Stimulated activated CD4-positive, alpha-beta T cell treated with anti-CD3 and anti-CD28 coated beads, Interleukin-12 subunit alpha, Interleukin-12 subunit beta, amount 100 ng/mL, for 48 hours (primary cell): ENCODE measurements around the gene MRI1.
A peak's percentile ranks its signal among the peaks of the same experiment; 100 is the strongest.
"Not testable (repeated sequence)": the region's sequence is repeated elsewhere in the genome, so short reads cannot be mapped to it uniquely, and the experiment has no call there.

Source experiments
- DNase-seq, 3 donors: peaks; one replicate each; pipeline ENCODE4 v3.0.0-alpha.2; 2020; ENCODE audit warnings: low read depth in 2 of 3, low spot score in 1 of 3

Gene MRI1

GRCh38 chr19:13764101-13764807 is at the start of gene MRI1:
Gene MRI1, plus strand, starts transcription at chr19:13764522. Its CDS starts 67 bp downstream, at chr19:13764589.
- DNase-seq: peak in 2 of 3 donors; percentile 58

GRCh38 chr19:13717194-13717643 is 47.1 kb upstream of the MRI1 start:
- no peak for DNase-seq

DNA sequence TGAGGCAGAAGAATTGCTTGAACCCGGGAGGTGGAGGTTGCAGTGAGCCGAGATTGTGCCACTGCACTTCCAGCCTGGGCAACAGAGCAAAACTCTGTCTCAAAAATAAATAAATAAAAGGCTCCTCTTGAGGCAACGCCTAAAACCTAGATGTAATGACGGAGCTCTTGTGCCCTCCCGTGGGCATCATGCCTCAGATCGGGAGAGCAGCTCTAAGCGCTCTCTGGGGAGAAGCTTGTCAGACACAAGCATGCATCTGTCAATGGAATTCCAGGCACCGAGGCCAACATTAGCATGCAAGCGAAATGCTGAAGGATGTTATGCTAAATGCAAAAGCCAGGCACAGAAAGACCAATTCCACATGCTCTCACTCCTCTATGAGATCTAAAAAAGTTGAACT is 45.6 kb upstream of the MRI1 start:
- DNase-seq: no peak

GRCh38 chr19:13722146-13722545 is 42.2 kb upstream of the MRI1 start:
- DNase-seq: no peak

- no peak for DNase-seq
Observed at GRCh38 chr19:13723206-13723605, 41.1 kb upstream of the MRI1 start.

DNA sequence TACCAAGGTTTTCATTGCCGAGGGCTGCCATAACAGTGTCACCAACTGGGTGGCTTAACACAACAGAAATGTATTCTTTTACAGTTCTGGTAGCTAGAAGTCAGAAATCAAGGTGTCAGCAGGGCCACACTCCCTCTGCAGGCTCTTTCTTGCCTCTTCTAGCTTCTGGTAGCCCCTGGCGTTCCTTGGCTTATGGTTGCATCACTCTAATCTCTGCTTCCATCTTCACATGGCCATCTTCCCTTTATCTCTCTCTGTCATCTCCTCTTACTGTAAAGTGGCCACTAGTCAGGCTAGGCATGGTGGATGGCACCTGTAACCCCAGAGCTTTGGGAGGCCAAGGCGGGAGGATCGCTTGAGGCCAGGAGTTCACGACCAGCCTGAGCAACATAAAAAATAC is 38.0 kb upstream of the MRI1 start:
- DNase-seq: no peak

- no peak for DNase-seq
Observed at GRCh38 chr19:13727798-13728197, 36.5 kb upstream of the MRI1 start.

- no peak for DNase-seq
Observed at GRCh38 chr19:13729859-13730258, 34.5 kb upstream of the MRI1 start.

GRCh38 chr19:13731147-13731964 is 33.0 kb upstream of the MRI1 start:
- peak; percentile 85 to 93 (median 91) for DNase-seq

GRCh38 chr19:13732337-13732736 is 32.0 kb upstream of the MRI1 start:
- DNase-seq: no peak

DNA sequence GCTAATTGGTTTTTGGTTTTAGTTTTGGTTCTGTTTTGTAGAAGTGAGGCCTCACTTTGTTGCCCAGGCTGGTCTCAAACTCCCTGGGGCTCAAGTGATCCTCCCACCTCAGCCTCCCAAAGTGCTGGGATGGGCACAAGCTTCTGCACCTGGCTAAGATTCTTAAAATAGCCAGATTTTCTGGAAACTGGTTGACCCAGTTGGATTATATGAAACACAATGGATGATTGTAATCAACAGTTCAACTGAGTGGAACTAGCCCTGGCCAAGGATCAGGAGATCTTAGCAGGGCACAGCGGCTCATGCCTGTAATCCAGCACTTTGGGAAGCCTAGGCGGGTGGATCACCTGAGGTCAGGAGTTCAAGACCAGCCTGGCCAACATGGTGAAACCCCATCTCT is 29.6 kb upstream of the MRI1 start:
- DNase-seq: no peak

DNA sequence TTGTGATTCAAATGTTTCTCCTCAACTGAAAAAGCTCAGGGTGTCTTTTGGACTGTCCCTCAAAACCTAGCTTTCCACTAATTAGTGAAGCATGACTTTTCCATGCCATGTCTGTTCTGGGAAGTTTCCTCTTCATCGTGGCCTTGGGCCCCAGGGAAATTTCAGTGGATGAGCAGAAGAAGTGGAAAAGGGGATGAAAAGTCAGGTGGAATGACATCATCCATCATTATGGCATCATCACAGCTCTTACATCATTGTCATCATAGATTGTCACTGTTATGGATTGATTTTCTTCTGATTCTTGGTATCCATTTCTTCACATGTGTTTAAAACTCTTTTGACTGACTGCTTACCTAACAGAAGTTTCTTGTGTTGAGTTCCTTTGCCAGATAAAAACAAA is 26.2 kb upstream of the MRI1 start:
- DNase-seq: no peak

DNA sequence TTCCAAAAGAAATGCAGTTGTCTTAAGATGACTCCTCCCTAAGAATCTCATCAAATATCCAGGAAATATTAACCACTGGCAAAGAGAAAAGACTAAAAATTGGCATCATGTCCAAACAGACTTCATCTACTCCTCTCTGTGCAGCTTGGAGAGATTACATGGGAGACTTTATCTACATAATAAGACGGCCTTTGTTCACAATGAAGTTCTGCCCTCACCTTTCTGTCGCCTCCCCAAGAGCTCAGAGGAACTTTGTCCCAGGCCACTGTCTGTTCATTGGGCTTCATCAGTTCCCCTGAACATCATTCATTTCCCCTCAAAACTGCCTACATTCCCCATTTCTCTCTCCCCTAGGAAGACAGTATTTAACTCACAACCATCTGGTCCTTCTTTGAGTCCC is 22.4 kb upstream of the MRI1 start:
- no peak for DNase-seq

DNA sequence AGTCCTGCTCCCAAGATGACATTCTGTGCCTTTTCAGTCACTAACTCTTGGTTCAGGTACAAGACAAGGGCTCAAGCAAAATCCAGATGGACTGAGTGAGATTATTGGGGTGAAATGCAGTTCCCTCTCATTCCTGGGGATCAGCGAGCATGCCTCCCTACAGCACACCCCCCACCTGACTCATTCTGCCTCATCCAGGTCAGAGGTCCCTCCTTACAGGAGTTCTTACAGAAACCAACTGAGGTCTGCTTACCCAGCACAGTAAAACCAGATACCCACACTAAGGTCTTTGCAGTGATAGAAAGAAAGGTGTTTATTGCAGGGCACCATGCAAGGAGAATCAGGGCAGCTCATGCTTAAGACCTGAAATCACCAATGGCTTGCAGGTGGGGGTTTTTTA is 21.6 kb upstream of the MRI1 start:
- no peak for DNase-seq

GRCh38 chr19:13744174-13744573 is 20.1 kb upstream of the MRI1 start:
- DNase-seq: no peak

DNA sequence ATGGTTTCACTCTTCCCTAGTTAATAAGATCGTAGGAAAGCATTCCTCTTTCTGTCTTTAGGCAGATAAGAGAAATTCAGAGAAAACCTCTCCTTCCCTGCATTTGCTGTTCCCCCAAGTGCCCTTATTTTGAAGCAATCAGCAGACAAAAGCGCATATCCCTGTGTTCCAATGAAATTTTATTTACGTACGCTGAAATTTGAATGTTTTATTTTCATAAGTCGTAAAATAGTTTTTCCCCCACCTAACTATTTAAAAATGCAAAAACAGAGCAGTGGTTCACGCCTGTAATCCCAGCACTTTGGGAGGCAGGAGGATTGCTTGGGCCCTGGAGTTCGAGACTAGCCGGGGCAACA is 17.2 kb upstream of the MRI1 start:
- DNase-seq: no peak

DNA sequence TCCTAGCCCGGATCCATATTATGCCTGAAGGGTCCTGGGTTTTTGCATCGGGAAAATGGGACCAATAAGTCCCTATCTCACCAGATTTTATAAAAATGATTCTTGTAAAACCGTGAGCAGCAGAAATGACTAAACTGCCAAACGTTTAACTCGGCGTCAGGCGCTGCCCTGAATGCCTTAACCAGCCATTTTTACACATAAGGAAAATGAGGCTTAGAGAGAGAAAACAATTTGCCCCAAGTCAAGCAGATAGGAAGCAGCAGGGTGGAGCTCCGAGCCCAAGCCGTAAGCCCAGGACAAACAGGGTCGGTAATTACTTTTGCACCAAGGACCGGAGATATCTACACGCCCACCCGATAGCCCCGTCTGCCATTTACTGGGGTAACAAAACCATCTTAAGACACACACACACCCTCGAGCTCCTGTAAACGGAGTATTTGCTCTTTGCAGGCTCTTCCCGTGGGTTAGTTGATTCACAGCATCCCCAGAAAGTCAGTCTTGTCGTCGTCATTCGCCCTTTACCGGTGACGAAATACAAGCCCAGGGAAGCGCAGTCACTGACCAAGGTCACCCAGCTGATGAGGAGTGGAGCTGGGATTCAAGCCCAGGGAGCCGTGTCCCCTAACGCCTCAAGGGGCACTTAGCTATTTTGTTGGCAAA is 16.0 kb upstream of the MRI1 start:
- DNase-seq: no peak

DNA sequence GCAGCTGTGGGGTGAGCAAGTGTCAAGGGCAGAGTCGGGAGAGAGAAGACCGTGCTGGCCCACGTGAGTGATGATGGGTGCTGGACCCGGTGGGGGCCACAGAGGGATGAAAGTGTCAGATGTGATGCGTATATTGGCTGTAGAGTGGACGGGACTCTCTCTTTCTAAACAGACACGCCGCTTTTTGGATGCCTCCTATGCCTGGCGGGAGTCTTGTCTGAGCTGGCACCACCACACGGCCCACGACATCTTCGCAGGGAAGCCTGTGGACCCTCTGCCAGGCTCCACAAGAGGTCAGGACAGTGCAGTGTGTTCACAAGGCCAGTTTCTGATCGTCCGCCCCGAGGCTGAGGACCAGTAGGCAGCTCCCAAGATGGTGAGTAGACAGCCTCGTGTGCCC is 12.9 kb upstream of the MRI1 start:
- DNase-seq: no peak

GRCh38 chr19:13753622-13754021 is 10.7 kb upstream of the MRI1 start:
- DNase-seq: not testable (repeated sequence)

DNA sequence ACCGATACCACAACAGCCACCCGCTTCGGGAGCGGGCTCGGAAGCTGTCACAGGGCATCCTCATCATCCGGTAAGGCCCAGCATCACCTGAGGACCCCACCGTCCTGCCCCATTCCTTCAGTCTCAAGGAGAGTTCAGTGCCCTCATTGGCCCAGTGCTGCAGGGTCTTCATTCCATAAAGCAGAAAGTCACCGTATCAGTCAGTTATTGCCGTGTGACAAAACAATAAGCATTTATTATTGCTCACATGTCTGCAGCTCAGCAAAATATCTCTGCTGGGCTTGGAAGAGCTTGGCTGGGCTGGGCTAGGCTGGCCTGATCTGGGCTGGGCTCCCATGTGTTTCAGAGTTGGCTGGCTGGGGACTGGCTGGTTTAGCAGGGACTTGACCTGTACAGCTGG is 8.1 kb upstream of the MRI1 start:
- no peak for DNase-seq

GRCh38 chr19:13757805-13758772 is 6.2 kb upstream of the MRI1 start:
- no peak for DNase-seq
